ENCODE measurements around the gene SUPT20H.

DNA sequence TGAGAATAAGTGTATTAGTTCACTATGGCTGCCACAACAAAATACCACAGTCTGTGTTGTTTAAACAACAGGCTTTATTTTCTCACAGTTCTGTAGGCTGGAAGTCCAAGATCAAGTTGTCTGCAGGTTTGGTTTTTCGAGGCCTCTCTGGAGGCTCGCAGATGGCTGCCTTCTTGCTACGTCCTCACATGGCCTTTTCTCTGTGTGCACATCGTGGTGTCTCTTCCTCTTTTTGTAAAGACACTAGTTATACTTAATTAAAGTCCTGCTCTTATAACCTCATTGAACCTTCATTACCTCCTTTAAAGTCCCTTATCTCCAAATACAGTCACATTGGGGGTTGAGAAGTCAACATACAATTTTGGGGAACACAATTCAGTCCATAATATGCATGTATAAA lies 35.4 kb upstream of the SUPT20H start:
- TF ChIP-seq, protein P1, sequence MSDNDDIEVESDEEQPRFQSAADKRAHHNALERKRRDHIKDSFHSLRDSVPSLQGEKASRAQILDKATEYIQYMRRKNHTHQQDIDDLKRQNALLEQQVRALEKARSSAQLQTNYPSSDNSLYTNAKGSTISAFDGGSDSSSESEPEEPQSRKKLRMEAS (IDR thresholded peaks at IDR 0.05; ENCODE audit: insufficient read depth, insufficient read length), result no peak
- TF ChIP-seq EZH2 (IDR thresholded peaks at IDR 0.05; ENCODE audit: borderline replicate concordance, low read depth, low read length, severe bottlenecking) (no peak), FOS (IDR thresholded peaks at IDR 0.05; ENCODE audit: borderline replicate concordance, insufficient read depth, low read length) (no peak)
- TF ChIP-seq, protein P2, sequence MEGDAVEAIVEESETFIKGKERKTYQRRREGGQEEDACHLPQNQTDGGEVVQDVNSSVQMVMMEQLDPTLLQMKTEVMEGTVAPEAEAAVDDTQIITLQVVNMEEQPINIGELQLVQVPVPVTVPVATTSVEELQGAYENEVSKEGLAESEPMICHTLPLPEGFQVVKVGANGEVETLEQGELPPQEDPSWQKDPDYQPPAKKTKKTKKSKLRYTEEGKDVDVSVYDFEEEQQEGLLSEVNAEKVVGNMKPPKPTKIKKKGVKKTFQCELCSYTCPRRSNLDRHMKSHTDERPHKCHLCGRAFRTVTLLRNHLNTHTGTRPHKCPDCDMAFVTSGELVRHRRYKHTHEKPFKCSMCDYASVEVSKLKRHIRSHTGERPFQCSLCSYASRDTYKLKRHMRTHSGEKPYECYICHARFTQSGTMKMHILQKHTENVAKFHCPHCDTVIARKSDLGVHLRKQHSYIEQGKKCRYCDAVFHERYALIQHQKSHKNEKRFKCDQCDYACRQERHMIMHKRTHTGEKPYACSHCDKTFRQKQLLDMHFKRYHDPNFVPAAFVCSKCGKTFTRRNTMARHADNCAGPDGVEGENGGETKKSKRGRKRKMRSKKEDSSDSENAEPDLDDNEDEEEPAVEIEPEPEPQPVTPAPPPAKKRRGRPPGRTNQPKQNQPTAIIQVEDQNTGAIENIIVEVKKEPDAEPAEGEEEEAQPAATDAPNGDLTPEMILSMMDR (IDR thresholded peaks at IDR 0.05; ENCODE audit: extremely low read depth in 1 of 2, insufficient read depth in 1 of 2, low read depth in 1 of 2, low read length in 2 of 2), result no peak
